Left renal pelvis (tissue), 4 donors: Measurements from ENCODE around the gene UBAC2. TPM values are rescaled to one million over a fixed set of nuclear protein-coding genes. Genes with fewer than 3 reads are reported as not detected.
"Not testable (repeated sequence)": the region's sequence is repeated elsewhere in the genome, so short reads cannot be mapped to it uniquely, and the experiment has no call there.

Experiments used
- DNase-seq, 4 donors: peaks; one replicate each; pipeline ENCODE4 v3.0.0-alpha.2; 2013; ENCODE audit warnings: low read depth in 4 of 4, low spot score in 3 of 4
- polyA plus RNA-seq, 4 donors: library from polyadenylated mRNA; unstranded; fragments of 120-200 nt; gene quantifications; one replicate each; pipeline ENCODE4 v1.2.1, GENCODE V29; 2013; ENCODE audit not compliant: insufficient read length in 4 of 4

UBAC2 gene
- polyA plus RNA-seq, 4 donors, result 74.5 to 107 (median 94.7) TPM

GRCh38 chr13:99405966-99406365 is 205.3 kb downstream of the UBAC2 start:
- DNase-seq, result no peak

GRCh38 chr13:99406799-99407201 is 206.1 kb downstream of the UBAC2 start:
- no peak for DNase-seq

GRCh38 chr13:99407906-99408702 is 207.4 kb downstream of the UBAC2 start:
- no peak for DNase-seq

- DNase-seq, result no peak
Measured at GRCh38 chr13:99408703-99409000, 208.0 kb downstream of the UBAC2 start.

GRCh38 chr13:99409461-99410083 is 208.9 kb downstream of the UBAC2 start:
- DNase-seq, result not testable (repeated sequence)

GRCh38 chr13:99410646-99411475 is 210.2 kb downstream of the UBAC2 start:
- DNase-seq, result not testable (repeated sequence)

- DNase-seq, result no peak
Measured at GRCh38 chr13:99412856-99413255, 212.2 kb downstream of the UBAC2 start.

- DNase-seq, result no peak
Measured at GRCh38 chr13:99414048-99414995, 213.7 kb downstream of the UBAC2 start.

- DNase-seq, result no peak
Measured at GRCh38 chr13:99415014-99415650, 214.5 kb downstream of the UBAC2 start.

GRCh38 chr13:99415851-99416331 is 215.2 kb downstream of the UBAC2 start:
- no peak for DNase-seq

- no peak for DNase-seq
Measured at GRCh38 chr13:99416411-99417121, 215.9 kb downstream of the UBAC2 start.

GRCh38 chr13:99417201-99418102 is 216.8 kb downstream of the UBAC2 start:
- no peak for DNase-seq

GRCh38 chr13:99418103-99418842 is 217.6 kb downstream of the UBAC2 start:
- DNase-seq, result no peak

GRCh38 chr13:99418843-99419140 is 218.1 kb downstream of the UBAC2 start:
- no peak for DNase-seq

- no peak for DNase-seq
Measured at GRCh38 chr13:99419591-99420243, 219.1 kb downstream of the UBAC2 start.

GRCh38 chr13:99421271-99421670 is 220.6 kb downstream of the UBAC2 start:
- DNase-seq, result no peak
